HG03354 (cell line): ENCODE measurements around the gene WDR45B.

ENCODE experiments used
- ATAC-seq: cut with Tn5 transposase; IDR thresholded peaks from one replicate; pipeline ENCODE4 v1.9.1; 2021; ENCODE audit warnings: mild to moderate bottlenecking; ENCODE audit not compliant: unreplicated experiment, poor library complexity, severe bottlenecking

The WDR45B gene

GRCh38 chr17:82636626-82637598 lies 11.3 kb downstream of the WDR45B start:
- ATAC-seq = no peak

DNA sequence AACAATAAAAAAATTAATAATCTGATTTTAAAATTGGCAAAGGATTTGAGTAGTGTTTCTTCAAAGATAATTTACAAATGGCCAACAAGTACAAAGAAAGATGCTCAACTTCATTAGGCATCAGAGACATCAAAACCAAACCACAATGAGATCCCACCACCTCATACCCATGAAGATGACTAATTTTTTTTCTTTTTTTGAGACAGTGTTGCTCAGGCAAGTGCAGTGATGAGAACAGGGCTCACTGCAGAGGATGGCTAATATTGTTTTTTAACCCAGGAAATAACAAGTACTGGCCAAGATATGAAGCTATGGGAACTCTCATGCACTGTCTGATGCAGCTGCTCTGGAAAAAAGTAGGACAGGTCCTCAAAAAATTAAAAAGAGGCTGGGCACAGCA lies 14.9 kb downstream of the WDR45B start:
- no peak for ATAC-seq

- ATAC-seq = no peak
These were observed 15.8 kb downstream of the WDR45B start for GRCh38 chr17:82632451-82632850.

- no peak for ATAC-seq
These were observed 16.7 kb downstream of the WDR45B start for GRCh38 chr17:82631544-82631943.

GRCh38 chr17:82630212-82630611 lies 18.0 kb downstream of the WDR45B start:
- no peak for ATAC-seq

GRCh38 chr17:82629748-82630147 lies 18.5 kb downstream of the WDR45B start:
- ATAC-seq = no peak

DNA sequence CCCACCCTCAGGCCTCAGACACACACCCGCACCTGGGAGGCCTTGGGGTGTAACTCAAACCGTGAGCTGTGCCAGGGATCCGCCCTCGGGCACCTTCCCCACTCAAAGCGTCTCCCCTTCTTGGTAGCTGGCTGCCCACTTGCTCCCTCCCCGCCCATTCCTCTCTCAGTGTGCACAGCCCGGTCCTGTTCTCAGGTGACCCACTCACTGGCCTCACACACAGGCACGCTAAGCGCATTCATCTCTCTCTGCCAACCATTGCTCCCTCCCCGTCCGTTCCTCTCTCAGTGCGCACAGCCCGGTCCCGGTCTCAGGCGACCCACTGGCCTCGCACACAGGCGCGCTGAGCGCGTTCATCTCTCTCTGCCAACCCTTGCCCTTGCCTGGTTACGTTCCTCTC lies 20.8 kb downstream of the WDR45B start:
- no peak for ATAC-seq

- no peak for ATAC-seq
These were observed 24.5 kb downstream of the WDR45B start for GRCh38 chr17:82623707-82624106.

DNA sequence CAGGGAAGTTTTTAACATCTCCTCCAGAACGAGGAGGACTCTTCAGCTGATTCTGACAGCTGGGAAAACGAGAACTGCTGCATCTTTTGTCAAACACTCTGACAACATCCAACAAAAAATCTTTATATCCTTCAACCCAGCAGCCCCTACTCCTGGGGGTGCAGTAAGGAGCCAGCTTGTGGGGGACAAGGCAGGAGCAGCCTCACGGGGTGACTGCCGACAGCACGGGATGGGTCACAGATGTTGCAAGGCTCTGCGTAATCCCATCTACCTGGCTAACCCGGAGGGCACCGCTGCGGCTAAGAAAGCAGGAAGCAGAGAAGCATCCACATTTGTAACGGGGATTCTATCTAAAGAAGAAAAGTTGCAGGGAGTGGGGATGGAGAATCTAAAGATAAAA lies 28.6 kb downstream of the WDR45B start:
- ATAC-seq = no peak

GRCh38 chr17:82619211-82619610 lies 29.0 kb downstream of the WDR45B start:
- ATAC-seq = no peak

DNA sequence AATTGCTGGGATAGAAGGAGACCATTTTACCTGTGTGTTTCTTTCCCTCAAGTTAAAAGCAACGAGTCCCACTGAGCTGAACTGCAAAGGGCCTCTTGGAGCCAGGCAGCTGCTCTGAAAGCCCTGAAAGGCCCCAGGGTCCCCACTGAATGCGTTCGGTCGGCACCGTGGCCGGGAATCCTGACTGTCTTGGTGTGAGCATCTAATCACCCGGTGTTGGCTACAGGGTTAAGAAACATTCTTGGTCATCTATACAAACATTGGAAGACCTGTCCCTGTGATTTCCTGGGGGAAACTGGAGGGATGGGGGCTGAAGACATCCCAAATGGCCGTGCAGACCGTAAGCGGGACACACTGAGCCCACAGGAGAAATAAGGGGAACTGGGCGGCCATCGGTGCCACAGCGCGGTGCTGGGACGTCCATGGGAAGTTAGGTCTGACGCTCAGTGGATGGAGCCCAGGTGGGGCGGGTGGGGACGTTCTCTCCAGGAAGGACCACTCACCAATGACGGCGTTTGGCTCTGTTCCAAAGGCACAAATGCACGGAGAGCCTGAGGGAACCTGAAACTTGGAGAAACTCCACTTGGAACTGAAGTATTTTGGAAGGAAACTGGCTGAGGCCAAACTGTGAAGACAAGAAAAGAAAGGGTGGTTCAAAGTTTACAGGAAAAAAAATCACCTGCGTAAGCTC lies 32.1 kb downstream of the WDR45B start:
- ATAC-seq = no peak

DNA sequence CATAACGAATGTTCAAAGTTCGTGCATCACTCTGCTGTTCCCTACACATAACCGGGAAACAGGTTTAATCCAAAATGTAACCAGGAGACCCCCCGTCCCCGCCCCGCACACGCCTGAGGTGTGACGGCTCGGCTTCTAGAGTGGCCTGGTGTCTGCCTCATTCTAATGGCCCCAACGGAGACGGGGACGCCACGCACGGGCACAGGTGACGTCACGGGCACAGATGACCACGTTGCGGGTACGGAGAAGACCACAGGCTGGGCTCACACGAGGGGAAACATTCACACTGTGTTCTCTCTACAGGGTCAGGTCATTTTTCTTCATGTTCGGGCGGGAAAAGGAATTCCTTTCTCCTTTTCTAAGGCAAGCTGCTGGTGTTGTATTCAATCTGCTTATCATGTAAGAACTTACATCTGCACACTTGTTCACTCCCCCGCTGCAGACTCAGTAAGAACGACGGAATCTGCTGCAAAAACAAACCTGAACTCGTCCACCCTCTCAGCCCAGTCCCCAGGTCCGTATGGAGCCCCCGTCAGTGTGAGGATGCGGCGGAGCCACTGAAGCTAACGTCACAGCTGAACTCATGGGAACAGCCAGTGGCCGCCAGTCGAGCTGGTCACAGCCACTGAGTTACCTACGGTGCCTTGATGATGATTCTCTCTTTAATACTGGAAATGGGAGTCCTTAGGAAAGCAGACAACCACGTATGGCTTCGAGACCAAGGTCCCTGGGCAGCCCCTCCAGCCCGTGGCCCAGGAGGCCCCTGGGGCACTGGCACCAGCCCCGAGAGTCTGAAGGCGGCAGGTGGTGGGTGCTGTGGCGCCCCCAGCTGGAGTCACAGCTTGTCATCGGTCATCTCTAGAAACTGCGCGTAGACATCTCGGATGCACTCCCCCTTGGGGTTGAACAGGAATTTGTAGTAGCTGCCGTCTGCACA lies 32.9 kb downstream of the WDR45B start:
- no peak for ATAC-seq

DNA sequence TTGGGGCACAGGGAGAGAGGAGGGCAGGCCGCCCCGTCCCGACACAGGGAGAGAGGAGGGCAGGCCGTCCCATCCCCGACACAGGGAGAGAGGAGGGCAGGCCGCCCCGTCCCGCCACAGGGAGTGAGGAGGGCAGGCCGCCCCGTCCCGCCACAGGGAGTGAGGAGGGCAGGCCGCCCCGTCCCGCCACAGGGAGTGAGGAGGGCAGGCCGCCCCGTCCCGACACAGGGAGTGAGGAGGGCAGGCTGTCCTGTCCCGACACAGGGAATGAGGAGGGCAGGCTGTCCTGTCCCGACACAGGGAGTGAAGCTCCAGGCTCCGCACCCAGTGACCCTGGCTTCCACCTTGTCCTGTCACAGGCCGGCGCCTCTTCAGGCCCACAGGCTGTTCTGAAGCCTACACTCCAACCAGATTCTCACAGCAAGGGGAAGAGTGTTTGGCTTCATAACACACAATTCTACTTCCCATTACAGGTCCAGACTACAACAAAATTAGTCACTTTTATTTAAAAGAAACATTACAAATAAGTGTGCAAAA lies 34.1 kb downstream of the WDR45B start:
- ATAC-seq = no peak

- no peak for ATAC-seq
These were observed 34.8 kb downstream of the WDR45B start for GRCh38 chr17:82613283-82614094.

DNA sequence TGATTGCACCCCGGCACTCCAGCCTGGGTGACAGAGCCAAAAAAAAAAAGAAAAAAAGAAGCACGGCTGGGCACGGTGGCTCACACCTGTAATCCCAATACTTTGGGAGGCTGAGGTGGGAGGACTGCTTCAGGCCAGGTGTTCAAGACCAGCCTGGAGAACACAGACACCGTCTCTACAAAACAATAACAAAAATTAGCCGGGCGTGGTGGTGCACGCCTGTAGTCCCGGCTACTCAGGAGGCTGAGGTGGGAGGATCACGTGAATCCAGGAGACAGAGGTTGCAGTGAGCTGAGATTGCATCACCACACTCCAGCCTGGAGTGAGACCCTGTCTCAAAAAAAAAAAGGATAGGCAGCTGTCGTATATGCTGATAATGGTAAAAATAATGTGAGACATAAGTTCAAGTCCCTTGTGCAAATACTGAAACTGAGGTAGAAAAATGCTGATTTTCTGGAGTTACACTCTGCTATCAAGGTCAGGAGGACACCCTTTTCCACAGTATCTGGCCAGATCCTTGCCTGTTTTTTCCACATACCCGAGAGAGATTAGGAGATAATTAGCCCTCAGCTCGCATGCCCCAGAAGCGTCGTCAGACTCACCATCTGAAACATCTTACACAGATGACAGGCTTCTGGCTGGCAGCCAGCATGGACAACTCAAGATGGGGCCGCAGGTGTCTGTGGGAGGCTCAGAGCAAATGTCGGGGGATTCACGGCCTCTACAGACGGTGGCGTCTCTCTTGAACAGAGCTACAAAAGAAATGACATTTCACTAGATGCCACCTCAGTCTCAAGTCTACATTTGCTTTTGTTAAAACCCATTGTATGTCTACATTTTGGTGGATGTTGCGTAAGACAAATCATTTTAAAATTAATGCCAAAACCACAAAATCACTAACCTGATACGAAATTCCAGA lies 36.8 kb downstream of the WDR45B start:
- ATAC-seq = no peak

DNA sequence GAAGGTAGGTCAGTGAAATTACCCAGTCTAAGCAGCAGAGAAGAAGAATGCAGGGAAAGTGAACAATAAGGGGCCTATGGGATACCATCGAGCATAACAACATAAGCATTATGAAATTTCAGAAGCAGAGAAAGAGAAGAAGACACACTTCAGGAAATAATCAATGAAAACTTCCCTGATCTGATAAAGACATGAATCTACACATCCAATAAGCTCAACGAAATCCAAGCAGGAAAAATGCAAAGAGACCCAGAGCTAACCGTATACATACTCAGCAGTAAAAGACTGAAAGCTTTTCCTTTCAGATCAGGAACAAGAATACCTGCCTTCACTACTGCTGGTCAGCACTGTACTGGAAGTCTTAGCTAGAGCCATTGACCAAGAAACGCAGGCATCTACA lies 38.6 kb downstream of the WDR45B start:
- no peak for ATAC-seq

DNA sequence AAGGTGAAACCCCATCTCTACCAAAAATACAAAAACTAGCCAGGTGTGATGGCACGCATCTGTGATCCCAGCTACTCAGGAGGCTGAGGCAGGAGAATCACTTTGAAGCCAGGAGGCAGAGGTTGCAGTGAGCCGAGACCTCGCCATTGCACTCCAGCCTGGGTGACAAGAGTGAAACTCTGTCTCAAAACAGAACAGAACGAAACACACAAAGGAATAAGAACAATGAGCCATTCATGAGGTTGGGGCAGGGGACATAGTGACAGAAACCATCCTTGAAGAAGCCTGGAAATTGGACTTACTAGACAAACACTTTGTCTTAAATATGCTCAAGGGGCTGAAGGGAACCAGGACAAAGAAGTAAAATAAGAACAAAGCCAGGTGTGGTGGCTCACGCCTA lies 39.4 kb downstream of the WDR45B start:
- no peak for ATAC-seq
